Fibroblast of lung (primary cell): ENCODE results near the gene SPAST. TPM values are rescaled to one million over a fixed set of nuclear protein-coding genes. Genes with fewer than 3 reads are reported as not detected.

ENCODE experiments used
- DNase-seq, 2 donors: peaks; one replicate each; pipeline versions ENCODE4 v3.0.0 to v3.0.0-alpha.2; 2010; ENCODE audit warnings: low read depth in 2 of 2
- H2AFZ ChIP-seq: 2 replicates; pipeline ENCODE4 v1.5.1; 2012; ENCODE audit warnings: low read length, control low read depth, inconsistent platforms
- H3K27ac ChIP-seq: 2 replicates; pipeline ENCODE4 v1.5.1; 2011; ENCODE audit warnings: low read length, control low read depth; ENCODE audit not compliant: insufficient read depth
- H3K27me3 ChIP-seq: 2 replicates; pipeline ENCODE4 v1.5.1; 2011; ENCODE audit warnings: mild to moderate bottlenecking, low read length; ENCODE audit not compliant: control insufficient read depth, insufficient read depth
- H3K36me3 ChIP-seq: 2 replicates; pipeline ENCODE4 v1.5.1; 2011; ENCODE audit warnings: low read length; ENCODE audit not compliant: control insufficient read depth, insufficient read depth
- H3K4me1 ChIP-seq: 2 replicates; pipeline ENCODE4 v1.5.1; 2011; ENCODE audit warnings: low read length; ENCODE audit not compliant: control insufficient read depth, insufficient read depth; ENCODE audit errors: extremely low read depth
- H3K4me2 ChIP-seq: 2 replicates; pipeline ENCODE4 v1.5.1; 2011; ENCODE audit warnings: low read length, control low read depth; ENCODE audit not compliant: insufficient read depth; ENCODE audit errors: extremely low read depth
- H3K4me3 ChIP-seq, 4 experiments: fragments of 200-600 bp in 1 of 4; sonication (generic) in 1 of 4; replicated peaks in 1 of 4; 2 replicates each; pipeline ENCODE4 v1.5.1; 2011 to 2016; ENCODE audit warnings: low read length in 4 of 4, low read depth in 3 of 4, mild to moderate bottlenecking in 3 of 4, control low read depth in 2 of 4, inconsistent platforms in 1 of 4, mixed read lengths in 1 of 4; ENCODE audit not compliant: insufficient read depth in 1 of 4; ENCODE audit errors: control extremely low read depth in 1 of 4
- H3K79me2 ChIP-seq: 2 replicates; pipeline ENCODE4 v1.5.1; 2012; ENCODE audit warnings: mild to moderate bottlenecking, low read length, inconsistent platforms; ENCODE audit not compliant: control insufficient read depth, insufficient read depth
- H3K9ac ChIP-seq: 2 replicates; pipeline ENCODE4 v1.5.1; 2011; ENCODE audit warnings: mild to moderate bottlenecking, low read length, control low read depth; ENCODE audit not compliant: insufficient read depth
- H3K9me3 ChIP-seq: 2 replicates; pipeline ENCODE4 v1.5.1; 2012; ENCODE audit warnings: low read depth, low read length; ENCODE audit not compliant: control insufficient read depth, insufficient read depth
- H4K20me1 ChIP-seq: 2 replicates; pipeline ENCODE4 v1.5.1; 2011; ENCODE audit warnings: low read length; ENCODE audit not compliant: control insufficient read depth, insufficient read depth; ENCODE audit errors: extremely low read depth
- EZH2 ChIP-seq: IDR thresholded peaks from 2 replicates; pipeline ENCODE4 v1.5.1; 2012; ENCODE audit warnings: low read length, control low read depth, mild to moderate bottlenecking; ENCODE audit errors: missing control alignments
- polyA plus RNA-seq, 2 donors: library from polyadenylated mRNA; depleted of rRNA in 1 of 2; stranded (reverse) in 1 of 2; unstranded in 1 of 2; fragments of >200 nt; gene quantifications; 2 replicates each; pipeline ENCODE4 v1.2.1, GENCODE V29; 2011 to 2012; ENCODE audit warnings: missing spikeins in 1 of 2
- total RNA-seq: library from RNA; depleted of rRNA; stranded (reverse); fragments of >200 nt; gene quantifications from 2 replicates; pipeline ENCODE4 v1.2.1, GENCODE V29; 2014
- TF ChIP-seq, protein P1 (sequence below), 2 donors: IDR thresholded peaks in 1 of 2; conservative IDR thresholded peaks in 1 of 2; 1 replicate in 1 of 2; 2 replicates in 1 of 2; pipeline ENCODE4 v1.5.1; 2011 to 2012; ENCODE audit warnings: low read length in 2 of 2, control low read depth in 1 of 2, inconsistent platforms in 1 of 2, low read depth in 1 of 2, mild to moderate bottlenecking in 1 of 2

Gene SPAST
- total and polyA plus RNA-seq, 2 donors (not counting 1 experiment from before 2014, with no cell fraction given): 12.7 to 22.6 TPM

GRCh38 chr2:32061973-32062861, 1.1 kb upstream of the SPAST start:
- Histone ChIP-seq H3K4me1 (no peaks in the 10 kb centered on the region), H3K27me3 (no peaks in the 10 kb centered on the region), H4K20me1 (no peaks in the 10 kb centered on the region), H3K9ac (no peak overlapping the region), H3K27ac (peak overlapping the region; percentile 13), H3K36me3 (no peaks in the 10 kb centered on the region), H3K4me3 (peak overlapping the region; percentile 66 to 82 (median 80)), H3K79me2 (peaks cover 1% of the 10 kb centered on the region), H3K9me3 (no peaks in the 10 kb centered on the region), H3K4me2 (peak overlapping the region; percentile 89), H2AFZ (peak overlapping the region; percentile 80)
- TF ChIP-seq EZH2: no peak
- TF ChIP-seq, protein P1, sequence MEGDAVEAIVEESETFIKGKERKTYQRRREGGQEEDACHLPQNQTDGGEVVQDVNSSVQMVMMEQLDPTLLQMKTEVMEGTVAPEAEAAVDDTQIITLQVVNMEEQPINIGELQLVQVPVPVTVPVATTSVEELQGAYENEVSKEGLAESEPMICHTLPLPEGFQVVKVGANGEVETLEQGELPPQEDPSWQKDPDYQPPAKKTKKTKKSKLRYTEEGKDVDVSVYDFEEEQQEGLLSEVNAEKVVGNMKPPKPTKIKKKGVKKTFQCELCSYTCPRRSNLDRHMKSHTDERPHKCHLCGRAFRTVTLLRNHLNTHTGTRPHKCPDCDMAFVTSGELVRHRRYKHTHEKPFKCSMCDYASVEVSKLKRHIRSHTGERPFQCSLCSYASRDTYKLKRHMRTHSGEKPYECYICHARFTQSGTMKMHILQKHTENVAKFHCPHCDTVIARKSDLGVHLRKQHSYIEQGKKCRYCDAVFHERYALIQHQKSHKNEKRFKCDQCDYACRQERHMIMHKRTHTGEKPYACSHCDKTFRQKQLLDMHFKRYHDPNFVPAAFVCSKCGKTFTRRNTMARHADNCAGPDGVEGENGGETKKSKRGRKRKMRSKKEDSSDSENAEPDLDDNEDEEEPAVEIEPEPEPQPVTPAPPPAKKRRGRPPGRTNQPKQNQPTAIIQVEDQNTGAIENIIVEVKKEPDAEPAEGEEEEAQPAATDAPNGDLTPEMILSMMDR (conservative IDR thresholded peaks at IDR 0.05 in 1 of 2, IDR thresholded peaks at IDR 0.05 in 1 of 2; ENCODE audit: low read depth in 1 of 2, low read length in 2 of 2): no peak
- DNase-seq: peak; percentile 28 to 61

DNA sequence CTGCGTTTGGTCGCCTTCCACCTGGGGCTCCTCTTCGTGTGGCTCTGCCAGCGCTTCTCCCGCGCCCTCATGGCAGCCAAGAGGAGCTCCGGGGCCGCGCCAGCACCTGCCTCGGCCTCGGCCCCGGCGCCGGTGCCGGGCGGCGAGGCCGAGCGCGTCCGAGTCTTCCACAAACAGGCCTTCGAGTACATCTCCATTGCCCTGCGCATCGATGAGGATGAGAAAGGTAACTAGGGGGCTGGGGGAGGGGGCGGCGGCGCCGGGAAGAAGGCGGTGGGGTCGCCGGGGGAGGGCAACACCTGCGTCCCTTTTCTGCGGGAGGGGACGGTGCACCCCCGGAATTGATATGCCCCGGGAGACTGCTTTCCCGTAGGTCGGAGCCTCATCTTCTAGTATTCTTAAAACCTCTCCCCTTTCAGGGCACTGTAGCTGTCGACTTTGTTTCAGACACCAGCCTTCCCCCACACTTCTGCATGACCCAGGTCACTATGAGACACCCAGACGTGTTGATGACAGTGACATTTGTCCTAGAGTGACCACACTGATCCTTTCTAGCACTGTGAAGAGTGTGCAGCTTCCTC, 755 bp downstream of the SPAST start:
- H3K36me3 ChIP-seq: no peaks in the 10 kb centered on the region
- peaks cover 1% of the 10 kb centered on the region for H3K79me2 ChIP-seq
- DNase-seq: peak in 1 of 2 donors; percentile 7
- H3K9me3 ChIP-seq: no peaks in the 10 kb centered on the region
- no peaks in the 10 kb centered on the region for H3K27me3 ChIP-seq
- peak overlapping the region; percentile 74 for H2AFZ ChIP-seq
- peak overlapping the region; percentile 66 for H3K9ac ChIP-seq
- no peak overlapping the region for H3K27ac ChIP-seq
- H3K4me3 ChIP-seq: peak overlapping the region; percentile 66 to 82 (median 78)
- no peaks in the 10 kb centered on the region for H4K20me1 ChIP-seq
- TF ChIP-seq, protein P1 (conservative IDR thresholded peaks at IDR 0.05 in 1 of 2, IDR thresholded peaks at IDR 0.05 in 1 of 2; ENCODE audit: low read depth in 1 of 2, low read length in 2 of 2): no peak
- no peak for TF ChIP-seq EZH2
- H3K4me1 ChIP-seq: no peaks in the 10 kb centered on the region
- H3K4me2 ChIP-seq: peak overlapping the region; percentile 97

- H3K36me3 ChIP-seq: no peaks in the 10 kb centered on the region
- no peak overlapping the region for H2AFZ ChIP-seq
- H3K4me2 ChIP-seq: peak overlapping the region; percentile 97
- no peaks in the 10 kb centered on the region for H3K27me3 ChIP-seq
- peaks cover 1% of the 10 kb centered on the region for H3K79me2 ChIP-seq
- no peaks in the 10 kb centered on the region for H3K4me1 ChIP-seq
- peak overlapping the region; percentile 66 to 82 (median 78) for H3K4me3 ChIP-seq
- no peak overlapping the region for H3K27ac ChIP-seq
- H3K9me3 ChIP-seq: no peaks in the 10 kb centered on the region
- no peak for TF ChIP-seq EZH2
- TF ChIP-seq, protein P1 (conservative IDR thresholded peaks at IDR 0.05 in 1 of 2, IDR thresholded peaks at IDR 0.05 in 1 of 2; ENCODE audit: low read depth in 1 of 2, low read length in 2 of 2): no peak
- H4K20me1 ChIP-seq: no peaks in the 10 kb centered on the region
- no peak overlapping the region for H3K9ac ChIP-seq
- no peak for DNase-seq
These were observed 1.4 kb downstream of the SPAST start for GRCh38 chr2:32064713-32065112.
